Ishikawa (cell line): ENCODE results near the gene FAF2.

Experiments
- CEBPB ChIP-seq: IDR thresholded peaks from 2 replicates; pipeline ENCODE4 v1.6.1; 2012
- CREB1 ChIP-seq: IDR thresholded peaks from 2 replicates; pipeline ENCODE4 v1.6.1; 2012; ENCODE audit warnings: low read depth
- EGR1 ChIP-seq: IDR thresholded peaks from 2 replicates; pipeline ENCODE4 v1.6.1; 2012
- EP300 ChIP-seq: IDR thresholded peaks from 2 replicates; pipeline ENCODE4 v1.6.1; 2012; ENCODE audit warnings: borderline replicate concordance
- FOXM1 ChIP-seq: IDR thresholded peaks from 2 replicates; pipeline ENCODE4 v1.6.1; 2012; ENCODE audit warnings: low read depth, borderline replicate concordance
- NFIC ChIP-seq: IDR thresholded peaks from 2 replicates; pipeline ENCODE4 v1.6.1; 2012
- RAD21 ChIP-seq: IDR thresholded peaks from 2 replicates; pipeline ENCODE4 v1.6.1; 2012; ENCODE audit warnings: low read depth
- TAF1 ChIP-seq: IDR thresholded peaks from 2 replicates; pipeline ENCODE4 v1.6.1; 2012; ENCODE audit warnings: low read depth, mild to moderate bottlenecking
- TCF12 ChIP-seq: IDR thresholded peaks from 2 replicates; pipeline ENCODE4 v1.6.1; 2012; ENCODE audit warnings: low read depth
- TEAD4 ChIP-seq: IDR thresholded peaks from 2 replicates; pipeline ENCODE4 v1.6.1; 2012
- YY1 ChIP-seq: IDR thresholded peaks from 2 replicates; pipeline ENCODE4 v1.6.1; 2012; ENCODE audit warnings: low read depth
- ZBTB7A ChIP-seq: IDR thresholded peaks from 2 replicates; pipeline ENCODE4 v1.6.1; 2012; ENCODE audit warnings: low read depth
- TF ChIP-seq, protein P1 (sequence below): IDR thresholded peaks from 2 replicates; pipeline ENCODE4 v1.6.1; 2012
- TF ChIP-seq, protein P2 (sequence below): IDR thresholded peaks from 2 replicates; pipeline ENCODE4 v1.6.1; 2012; ENCODE audit warnings: low read depth, mild to moderate bottlenecking

Gene FAF2

DNA sequence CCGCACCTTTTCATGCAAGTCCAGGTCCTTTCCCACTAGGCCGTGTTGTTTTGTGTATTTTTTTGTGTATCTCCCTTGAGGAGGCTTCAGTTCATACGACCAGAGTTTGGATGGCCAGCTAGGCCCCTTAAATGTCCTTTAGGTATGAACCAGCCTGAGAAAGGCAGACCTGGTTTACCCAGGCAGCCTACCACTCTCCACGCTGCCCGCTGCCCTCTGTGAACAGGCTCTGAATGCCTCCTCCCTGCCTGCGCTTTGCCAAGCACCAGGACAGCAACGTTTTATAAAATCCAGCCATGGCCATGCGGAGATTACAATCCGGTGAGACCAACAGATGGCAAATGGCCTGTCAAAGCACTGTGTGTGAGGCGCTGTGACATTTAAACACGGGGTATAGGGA lies 31.2 kb upstream of the FAF2 start:
- TF ChIP-seq NFIC = no peak

DNA sequence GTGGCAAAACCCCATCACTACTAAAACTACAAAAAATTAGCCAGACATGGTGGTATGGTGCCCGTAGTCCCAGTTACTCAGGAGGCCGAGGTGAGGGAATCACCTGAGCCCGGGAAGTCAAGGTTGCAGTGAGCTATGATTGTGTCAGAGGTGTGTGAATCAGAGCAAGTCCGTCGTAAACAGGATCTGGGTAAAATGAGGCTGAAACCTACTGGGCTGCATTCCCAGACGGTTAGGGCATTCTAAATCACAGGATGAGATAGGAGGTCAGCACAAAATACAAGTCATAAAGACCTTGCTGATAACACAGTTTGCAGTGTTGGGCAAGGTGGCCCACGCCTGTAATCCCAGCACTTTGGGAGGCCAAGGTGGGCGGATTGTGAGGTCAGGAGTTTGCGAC lies 29.9 kb upstream of the FAF2 start:
- TF ChIP-seq EP300 (no peak), CREB1 (no peak), NFIC (no peak), TEAD4 (no peak), CEBPB (no peak)
- TF ChIP-seq, protein P1, sequence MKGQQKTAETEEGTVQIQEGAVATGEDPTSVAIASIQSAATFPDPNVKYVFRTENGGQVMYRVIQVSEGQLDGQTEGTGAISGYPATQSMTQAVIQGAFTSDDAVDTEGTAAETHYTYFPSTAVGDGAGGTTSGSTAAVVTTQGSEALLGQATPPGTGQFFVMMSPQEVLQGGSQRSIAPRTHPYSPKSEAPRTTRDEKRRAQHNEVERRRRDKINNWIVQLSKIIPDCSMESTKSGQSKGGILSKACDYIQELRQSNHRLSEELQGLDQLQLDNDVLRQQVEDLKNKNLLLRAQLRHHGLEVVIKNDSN = no peak

DNA sequence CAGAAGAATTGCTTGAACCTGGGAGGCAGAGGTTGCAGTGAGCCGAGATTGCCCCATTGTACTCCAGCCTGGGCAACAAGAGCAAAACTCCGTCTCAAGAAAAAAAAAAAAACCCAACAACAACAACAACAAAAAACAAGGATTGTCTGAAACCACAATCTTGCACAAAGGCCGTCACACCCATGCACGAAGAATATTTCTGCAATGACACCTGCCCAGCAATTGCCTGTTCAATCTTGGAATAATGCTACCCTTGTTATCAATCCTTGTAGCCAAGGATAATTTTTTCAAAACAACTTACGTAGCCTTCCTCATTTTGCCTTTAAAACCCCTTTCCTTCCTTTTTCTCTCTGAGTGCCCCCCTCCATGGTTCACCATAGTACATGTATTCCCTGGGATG lies 28.1 kb upstream of the FAF2 start:
- TF ChIP-seq CREB1 (no peak), TCF12 (no peak), EP300 (no peak), TEAD4 (no peak), FOXM1 (no peak), YY1 (no peak), ZBTB7A (no peak)
- TF ChIP-seq, protein P1 = no peak
- TF ChIP-seq, protein P2, sequence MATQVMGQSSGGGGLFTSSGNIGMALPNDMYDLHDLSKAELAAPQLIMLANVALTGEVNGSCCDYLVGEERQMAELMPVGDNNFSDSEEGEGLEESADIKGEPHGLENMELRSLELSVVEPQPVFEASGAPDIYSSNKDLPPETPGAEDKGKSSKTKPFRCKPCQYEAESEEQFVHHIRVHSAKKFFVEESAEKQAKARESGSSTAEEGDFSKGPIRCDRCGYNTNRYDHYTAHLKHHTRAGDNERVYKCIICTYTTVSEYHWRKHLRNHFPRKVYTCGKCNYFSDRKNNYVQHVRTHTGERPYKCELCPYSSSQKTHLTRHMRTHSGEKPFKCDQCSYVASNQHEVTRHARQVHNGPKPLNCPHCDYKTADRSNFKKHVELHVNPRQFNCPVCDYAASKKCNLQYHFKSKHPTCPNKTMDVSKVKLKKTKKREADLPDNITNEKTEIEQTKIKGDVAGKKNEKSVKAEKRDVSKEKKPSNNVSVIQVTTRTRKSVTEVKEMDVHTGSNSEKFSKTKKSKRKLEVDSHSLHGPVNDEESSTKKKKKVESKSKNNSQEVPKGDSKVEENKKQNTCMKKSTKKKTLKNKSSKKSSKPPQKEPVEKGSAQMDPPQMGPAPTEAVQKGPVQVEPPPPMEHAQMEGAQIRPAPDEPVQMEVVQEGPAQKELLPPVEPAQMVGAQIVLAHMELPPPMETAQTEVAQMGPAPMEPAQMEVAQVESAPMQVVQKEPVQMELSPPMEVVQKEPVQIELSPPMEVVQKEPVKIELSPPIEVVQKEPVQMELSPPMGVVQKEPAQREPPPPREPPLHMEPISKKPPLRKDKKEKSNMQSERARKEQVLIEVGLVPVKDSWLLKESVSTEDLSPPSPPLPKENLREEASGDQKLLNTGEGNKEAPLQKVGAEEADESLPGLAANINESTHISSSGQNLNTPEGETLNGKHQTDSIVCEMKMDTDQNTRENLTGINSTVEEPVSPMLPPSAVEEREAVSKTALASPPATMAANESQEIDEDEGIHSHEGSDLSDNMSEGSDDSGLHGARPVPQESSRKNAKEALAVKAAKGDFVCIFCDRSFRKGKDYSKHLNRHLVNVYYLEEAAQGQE = no peak

DNA sequence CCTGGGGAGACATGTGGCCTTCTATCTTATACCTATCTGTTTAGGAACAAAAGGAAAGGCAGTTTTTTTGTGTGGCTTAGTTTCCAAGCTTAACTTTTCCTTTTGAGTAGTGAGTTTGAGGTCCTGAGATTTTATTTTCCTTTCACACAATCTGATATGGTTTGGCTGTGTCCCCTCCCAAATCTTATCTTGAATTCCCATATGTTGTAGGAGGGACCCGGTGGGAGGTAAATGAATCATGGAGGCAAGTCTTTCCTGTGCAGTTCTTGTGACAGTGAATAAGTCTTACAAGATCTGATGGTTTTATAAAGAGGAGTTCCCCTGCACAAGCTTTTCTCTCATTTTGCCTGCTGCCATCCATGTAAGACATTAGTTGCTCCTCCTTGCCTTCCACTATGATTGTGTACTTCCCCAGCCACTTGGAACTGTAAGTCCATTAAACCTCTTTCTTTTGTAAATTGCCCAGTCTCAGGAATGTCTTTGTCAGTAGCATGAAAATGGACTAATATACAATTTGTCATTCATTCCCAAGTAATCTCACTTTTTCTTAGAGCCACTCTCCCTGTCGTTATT lies 27.1 kb upstream of the FAF2 start:
- no peak for TF ChIP-seq YY1
- TF ChIP-seq EGR1 = no peak
- no peak for TF ChIP-seq TEAD4
- no peak for TF ChIP-seq TAF1
- TF ChIP-seq NFIC = no peak
- TF ChIP-seq, protein P2 = no peak
- no peak for TF ChIP-seq TCF12
- TF ChIP-seq ZBTB7A = no peak
- TF ChIP-seq FOXM1 = no peak
- TF ChIP-seq CREB1 = no peak

DNA sequence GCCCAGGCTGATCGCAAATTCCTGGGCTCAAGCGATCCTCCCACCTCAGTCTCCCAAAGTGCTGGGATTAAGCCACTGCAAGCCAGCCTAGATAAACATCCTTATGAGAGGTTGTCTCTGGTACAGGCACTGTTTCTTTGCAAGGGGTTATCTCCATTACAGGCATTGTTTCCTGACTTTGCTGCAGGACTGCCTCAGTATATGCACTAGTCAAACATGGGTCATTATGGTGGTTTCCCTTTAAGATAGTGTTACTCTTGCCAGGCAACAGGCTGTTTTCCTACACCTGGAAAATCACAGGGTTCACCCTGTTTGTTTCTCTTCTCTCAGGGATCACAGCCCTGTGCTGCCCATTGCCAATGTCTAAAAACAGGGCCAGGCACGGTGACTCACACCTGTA lies 24.0 kb upstream of the FAF2 start:
- TF ChIP-seq TEAD4 = no peak
- TF ChIP-seq TAF1 = no peak
- TF ChIP-seq FOXM1 = no peak
- TF ChIP-seq, protein P2 = no peak
- TF ChIP-seq TCF12 = no peak
- TF ChIP-seq ZBTB7A = no peak
- TF ChIP-seq YY1 = no peak
- no peak for TF ChIP-seq EGR1
- no peak for TF ChIP-seq EP300
- TF ChIP-seq, protein P1 = no peak
- TF ChIP-seq RAD21 = no peak
- no peak for TF ChIP-seq CEBPB
- no peak for TF ChIP-seq NFIC
